Activated CD8-positive, alpha-beta memory T cell treated with anti-CD3 and anti-CD28 coated beads, Interleukin-2, amount 10 ng/mL, durations not matched to agents 7 days and 5 days (primary cell): Measurements from ENCODE around the gene DIP2C. TPM values are rescaled to one million over a fixed set of nuclear protein-coding genes. Genes with fewer than 3 reads are reported as not detected.
"Not testable (repeated sequence)": the region's sequence is repeated elsewhere in the genome, so short reads cannot be mapped to it uniquely, and the experiment has no call there.

ENCODE experiments used
- ATAC-seq: fragments of 150-1000 bp; cut with Tn5 transposase; one replicate; pipeline ENCODE4 v1.10.0; 2021; ENCODE audit warnings: moderate library complexity
- CTCF ChIA-PET: fragments of 350-600 bp; sonication (Branson Sonifier 250); formaldehyde crosslinking; loops from one replicate; lab custom pipeline; 2021; ENCODE audit warnings: antibody characterized with exemption; lab: Charles Lee
- DNase-seq: peaks from one replicate; pipeline ENCODE4 v3.0.0-alpha.2; 2020
- H3K27ac Mint-ChIP-seq: one replicate; pipeline ENCODE4 v1.8.0; 2021; ENCODE audit warnings: mild to moderate bottlenecking, mixed read lengths
- H3K27me3 Mint-ChIP-seq: one replicate; pipeline ENCODE4 v1.8.0; 2021; ENCODE audit warnings: mixed read lengths
- H3K36me3 Mint-ChIP-seq: one replicate; pipeline ENCODE4 v1.8.0; 2021; ENCODE audit warnings: mild to moderate bottlenecking, mixed read lengths
- H3K4me1 Mint-ChIP-seq: one replicate; pipeline ENCODE4 v1.8.0; 2021; ENCODE audit warnings: mixed read lengths
- H3K4me3 Mint-ChIP-seq: one replicate; pipeline ENCODE4 v1.8.0; 2021; ENCODE audit warnings: mild to moderate bottlenecking, moderate library complexity, mixed read lengths
- H3K9me3 Mint-ChIP-seq: one replicate; pipeline ENCODE4 v1.8.0; 2022; ENCODE audit warnings: low read depth, mixed read lengths
- total RNA-seq, 2 experiments: library from RNA; stranded (reverse); gene quantifications; one replicate each; pipeline ENCODE4 v1.2.3, GENCODE V29; 2021

The DIP2C gene
- total RNA-seq, 2 experiments from 2014 or later: 0.26 to 0.99 TPM

DNA sequence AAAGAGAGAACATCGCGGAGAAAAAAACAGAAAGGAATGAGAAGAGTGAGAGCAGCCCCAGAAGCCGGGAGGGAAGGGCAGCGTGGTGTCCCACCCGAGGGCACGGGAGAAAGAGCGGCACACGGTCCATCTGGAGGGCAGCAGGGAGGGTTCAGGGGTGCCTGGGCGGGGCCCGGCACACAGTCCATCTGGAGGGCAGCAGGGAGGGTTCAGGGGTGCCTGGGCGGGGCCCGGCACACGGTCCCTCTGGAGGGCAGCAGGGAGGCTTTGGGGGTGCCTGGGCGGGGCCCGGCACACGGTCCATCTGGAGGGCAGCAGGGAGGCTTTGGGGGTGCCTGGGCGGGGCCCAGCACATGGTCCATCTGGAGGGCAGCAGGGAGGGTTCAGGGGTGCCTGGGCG is 381.8 kb downstream of the DIP2C start:
- Mint-ChIP-seq H3K27me3 (peaks cover 2% of the 10 kb centered on the region), H3K27ac (no peak overlapping the region)

GRCh38 chr10:306675-307185 is 382.7 kb downstream of the DIP2C start:
- DNase-seq: no peak
- ATAC-seq: no peak
- Mint-ChIP-seq H3K9me3 (no peaks in the 10 kb centered on the region), H3K4me3 (no peak overlapping the region), H3K27me3 (peaks cover 2% of the 10 kb centered on the region), H3K27ac (no peak overlapping the region), H3K36me3 (no peaks in the 10 kb centered on the region), H3K4me1 (peaks cover 12% of the 10 kb centered on the region)
- CTCF ChIA-PET: no interaction called here

More for the DNA sequence above, 381.8 kb downstream of the DIP2C start:
- ATAC-seq (no peak), DNase-seq (no peak)
- H3K36me3 Mint-ChIP-seq: no peaks in the 10 kb centered on the region
- H3K4me3 Mint-ChIP-seq: no peak overlapping the region
- no peaks in the 10 kb centered on the region for H3K9me3 Mint-ChIP-seq
- CTCF ChIA-PET: no interaction called here
- H3K4me1 Mint-ChIP-seq: peaks cover 12% of the 10 kb centered on the region

DNA sequence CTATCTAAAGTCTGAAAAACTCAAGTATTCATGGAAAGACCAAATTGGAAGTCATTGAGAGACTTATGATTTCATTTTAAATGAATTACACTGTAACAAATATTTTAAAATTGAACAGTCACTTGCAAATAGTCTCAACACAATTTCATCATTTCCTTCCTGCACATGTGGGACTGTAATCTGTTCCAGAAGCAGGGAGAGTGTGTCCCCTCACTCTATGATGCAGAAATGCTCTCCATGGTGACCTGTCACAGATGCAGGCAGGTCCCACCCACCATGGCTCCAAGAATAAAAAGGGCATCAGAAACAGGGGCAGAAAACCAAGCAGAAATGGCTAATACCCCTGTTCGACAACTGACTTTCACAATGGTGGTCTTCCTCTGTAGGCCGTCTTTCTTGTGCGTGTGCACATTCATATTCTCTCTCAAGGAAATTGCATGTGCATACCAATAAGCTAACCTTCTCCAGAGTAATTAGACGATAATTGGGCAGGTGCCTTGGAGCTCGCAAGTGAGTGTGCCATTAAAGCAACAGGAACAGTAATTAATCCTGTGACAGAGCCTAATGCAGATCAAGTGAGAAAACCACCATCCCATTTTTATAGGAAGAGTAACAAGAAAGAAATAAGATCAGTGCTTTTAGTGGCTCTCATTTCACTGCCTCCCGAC is 383.3 kb downstream of the DIP2C start:
- H3K27me3 Mint-ChIP-seq: no peaks in the 10 kb centered on the region
- H3K4me3 Mint-ChIP-seq: no peak overlapping the region
- CTCF ChIA-PET: no interaction called here

DNA sequence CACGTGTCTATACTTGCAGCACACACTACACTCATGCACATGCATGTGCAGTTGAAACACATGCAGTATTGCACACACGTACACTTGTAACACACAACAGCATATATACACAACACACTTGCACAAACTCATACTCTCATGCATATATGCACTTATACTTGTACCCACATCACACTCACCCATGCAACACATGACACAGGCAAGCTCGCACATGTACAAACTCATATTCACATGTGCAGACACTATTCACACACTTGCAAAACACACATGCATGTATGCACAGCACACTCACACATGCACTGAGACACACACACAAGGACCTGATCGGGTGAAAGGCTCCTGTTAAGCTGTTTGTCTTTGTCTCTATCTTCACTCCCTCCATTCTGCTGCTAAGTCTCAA is 384.4 kb downstream of the DIP2C start:
- DNase-seq (no peak), ATAC-seq (no peak)
- Mint-ChIP-seq H3K36me3 (no peaks in the 10 kb centered on the region), H3K9me3 (no peaks in the 10 kb centered on the region), H3K4me1 (peaks cover 12% of the 10 kb centered on the region), H3K27me3 (no peaks in the 10 kb centered on the region), H3K4me3 (no peak overlapping the region), H3K27ac (no peak overlapping the region)
- CTCF ChIA-PET: no interaction called here

More for the DNA sequence above, 383.3 kb downstream of the DIP2C start:
- Mint-ChIP-seq H3K27ac (no peak overlapping the region), H3K4me1 (peaks cover 12% of the 10 kb centered on the region), H3K36me3 (no peaks in the 10 kb centered on the region), H3K9me3 (no peaks in the 10 kb centered on the region)
- no peak for DNase-seq
- no peak for ATAC-seq

DNA sequence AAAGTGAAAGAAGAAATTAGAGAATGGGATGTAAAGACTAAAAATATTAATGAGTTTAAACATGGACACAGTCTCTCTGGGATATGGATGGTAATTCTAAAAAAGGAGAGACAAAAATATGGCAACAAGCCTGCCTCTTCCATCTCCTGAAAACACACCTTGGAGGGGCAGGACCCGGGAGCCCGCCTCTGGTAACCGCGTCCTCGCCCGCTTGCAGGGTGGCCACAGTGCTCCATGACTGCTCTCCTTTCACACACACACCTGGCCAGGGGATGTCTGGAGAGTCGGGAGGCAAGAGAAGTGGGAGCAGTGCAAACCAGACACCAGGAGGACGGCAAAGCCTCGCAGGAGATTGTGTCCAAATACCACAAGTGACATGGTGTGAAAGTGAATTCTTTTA is 387.9 kb downstream of the DIP2C start:
- CTCF ChIA-PET: no interaction called here
- no peak for DNase-seq
- no peak overlapping the region for H3K27ac Mint-ChIP-seq
- H3K9me3 Mint-ChIP-seq: no peaks in the 10 kb centered on the region
- peaks cover 2% of the 10 kb centered on the region for H3K4me1 Mint-ChIP-seq
- no peaks in the 10 kb centered on the region for H3K27me3 Mint-ChIP-seq
- H3K4me3 Mint-ChIP-seq: no peak overlapping the region
- no peak for ATAC-seq
- no peaks in the 10 kb centered on the region for H3K36me3 Mint-ChIP-seq

GRCh38 chr10:300580-300979 is 388.9 kb downstream of the DIP2C start:
- ATAC-seq, H3K27me3 Mint-ChIP-seq, H3K36me3 Mint-ChIP-seq, DNase-seq, H3K4me3 Mint-ChIP-seq, H3K27ac Mint-ChIP-seq, CTCF ChIA-PET, H3K4me1 Mint-ChIP-seq, H3K9me3 Mint-ChIP-seq: not testable (repeated sequence)

- ATAC-seq (no peak), DNase-seq (no peak)
- no peak overlapping the region for H3K4me3 Mint-ChIP-seq
- no peak overlapping the region for H3K27ac Mint-ChIP-seq
- CTCF ChIA-PET: no interaction called here
- H3K27me3 Mint-ChIP-seq: no peaks in the 10 kb centered on the region
- H3K36me3 Mint-ChIP-seq: no peaks in the 10 kb centered on the region
- H3K9me3 Mint-ChIP-seq: no peaks in the 10 kb centered on the region
- H3K4me1 Mint-ChIP-seq: no peaks in the 10 kb centered on the region
These were observed 389.5 kb downstream of the DIP2C start for GRCh38 chr10:299969-300368.

GRCh38 chr10:299512-299911 is 390.0 kb downstream of the DIP2C start:
- no peak for ATAC-seq
- H3K27ac Mint-ChIP-seq: no peak overlapping the region
- CTCF ChIA-PET: no interaction called here
- no peak overlapping the region for H3K4me3 Mint-ChIP-seq
- no peak for DNase-seq
- H3K36me3 Mint-ChIP-seq: no peaks in the 10 kb centered on the region
- no peaks in the 10 kb centered on the region for H3K4me1 Mint-ChIP-seq
- no peaks in the 10 kb centered on the region for H3K9me3 Mint-ChIP-seq
- H3K27me3 Mint-ChIP-seq: no peaks in the 10 kb centered on the region

- CTCF ChIA-PET: no interaction called here
- DNase-seq (no peak), ATAC-seq (no peak)
- Mint-ChIP-seq H3K9me3 (no peaks in the 10 kb centered on the region), H3K4me3 (no peak overlapping the region), H3K4me1 (no peaks in the 10 kb centered on the region), H3K36me3 (no peaks in the 10 kb centered on the region), H3K27me3 (no peaks in the 10 kb centered on the region), H3K27ac (no peak overlapping the region)
These were observed 391.4 kb downstream of the DIP2C start for GRCh38 chr10:298033-298432.

DNA sequence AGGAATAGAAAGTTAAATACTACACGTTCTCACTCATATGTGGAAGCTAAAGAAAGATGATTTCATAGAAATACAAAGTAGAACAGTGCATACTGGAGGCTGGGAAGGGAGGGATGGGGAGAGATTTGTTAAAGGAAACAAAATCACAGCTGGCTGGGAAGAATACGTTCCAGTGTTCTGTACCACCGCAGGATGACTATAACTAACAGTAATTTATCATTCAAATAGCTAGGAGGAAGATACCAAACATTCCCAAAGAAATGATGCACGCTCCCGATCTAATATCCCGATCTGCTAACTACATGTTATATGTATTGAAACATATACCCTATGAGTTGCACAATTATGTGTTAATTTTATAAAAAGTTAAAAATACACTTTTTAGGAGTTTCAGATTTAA is 391.9 kb downstream of the DIP2C start:
- CTCF ChIA-PET: no interaction called here

DNA sequence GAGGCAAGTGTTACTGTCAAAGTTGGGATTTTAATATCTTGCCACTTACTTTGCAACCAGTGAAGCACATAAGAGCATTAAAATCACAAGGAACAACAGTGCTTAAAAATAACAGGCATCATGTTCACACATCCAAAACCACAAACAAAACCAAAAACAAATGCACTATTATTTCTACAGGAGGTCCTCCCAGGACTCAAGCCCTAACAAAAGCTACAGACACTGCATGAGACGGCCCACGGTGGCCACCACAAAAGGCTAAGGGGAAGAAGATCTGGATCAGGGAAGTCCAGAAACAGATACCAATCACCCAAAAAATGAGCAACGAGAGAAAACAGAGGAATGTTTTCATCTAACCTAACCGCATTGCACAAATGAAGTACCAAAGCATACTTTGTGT is 395.8 kb downstream of the DIP2C start:
- DNase-seq: no peak
- Mint-ChIP-seq H3K27me3 (peaks cover 3% of the 10 kb centered on the region), H3K27ac (no peak overlapping the region), H3K9me3 (no peaks in the 10 kb centered on the region), H3K4me1 (no peaks in the 10 kb centered on the region), H3K36me3 (no peaks in the 10 kb centered on the region), H3K4me3 (no peak overlapping the region)
- CTCF ChIA-PET: no interaction called here
- ATAC-seq: no peak

More for the DNA sequence above, 391.9 kb downstream of the DIP2C start:
- Mint-ChIP-seq H3K9me3 (no peaks in the 10 kb centered on the region), H3K4me3 (no peak overlapping the region), H3K36me3 (no peaks in the 10 kb centered on the region), H3K4me1 (no peaks in the 10 kb centered on the region), H3K27me3 (no peaks in the 10 kb centered on the region), H3K27ac (no peak overlapping the region)
- no peak for DNase-seq
- no peak for ATAC-seq

DNA sequence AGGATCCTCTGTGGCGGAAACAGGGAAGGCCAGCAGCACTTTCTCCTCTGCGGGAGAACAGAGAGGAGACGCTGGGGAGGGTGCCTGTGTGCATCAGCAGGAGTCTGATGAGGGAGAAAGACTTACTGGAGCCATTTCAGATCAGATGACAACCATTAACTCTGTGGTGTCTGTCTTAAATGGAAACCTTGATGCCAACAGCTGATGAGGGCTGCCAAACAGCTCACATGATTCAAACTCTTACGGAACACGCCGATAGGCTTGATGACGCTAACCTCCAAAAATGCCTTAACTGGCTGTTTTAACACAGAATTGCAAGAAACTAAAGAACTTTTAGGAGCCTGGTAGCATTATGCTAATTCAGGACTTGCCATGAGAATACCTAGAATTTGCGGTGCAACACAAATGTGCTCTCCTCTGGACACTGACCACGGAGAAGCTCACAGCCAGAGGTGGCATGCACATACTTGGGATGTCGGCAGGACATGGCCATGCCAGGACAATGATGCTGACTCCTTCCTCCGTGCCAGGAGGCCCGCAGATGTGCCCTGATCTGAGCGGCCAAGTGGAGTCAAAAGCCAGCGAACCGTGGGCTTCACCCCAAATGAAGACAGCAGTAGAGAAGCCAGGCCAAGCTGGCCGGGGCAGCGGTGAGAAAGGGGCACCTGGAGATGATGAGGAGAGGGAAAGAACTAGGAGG is 399.3 kb downstream of the DIP2C start:
- no peak overlapping the region for H3K4me3 Mint-ChIP-seq

GRCh38 chr10:289581-289980 is 399.9 kb downstream of the DIP2C start:
- peaks cover 3% of the 10 kb centered on the region for H3K27me3 Mint-ChIP-seq
- DNase-seq: no peak
- no peak for ATAC-seq
- peaks cover 5% of the 10 kb centered on the region for H3K4me1 Mint-ChIP-seq
- H3K4me3 Mint-ChIP-seq: no peak overlapping the region
- no peak overlapping the region for H3K27ac Mint-ChIP-seq
- no peaks in the 10 kb centered on the region for H3K36me3 Mint-ChIP-seq
- H3K9me3 Mint-ChIP-seq: no peaks in the 10 kb centered on the region
- CTCF ChIA-PET: no interaction called here

More for the DNA sequence above, 399.3 kb downstream of the DIP2C start:
- H3K9me3 Mint-ChIP-seq: no peaks in the 10 kb centered on the region
- ATAC-seq (no peak), DNase-seq (no peak)
- peaks cover 3% of the 10 kb centered on the region for H3K27me3 Mint-ChIP-seq
- H3K36me3 Mint-ChIP-seq: no peaks in the 10 kb centered on the region
- H3K4me1 Mint-ChIP-seq: peaks cover 2% of the 10 kb centered on the region
- H3K27ac Mint-ChIP-seq: no peak overlapping the region
- CTCF ChIA-PET: no interaction called here
